Activated naive CD4-positive, alpha-beta T cell treated with anti-CD3 and anti-CD28 coated beads, Interleukin-2, amount 10 ng/mL, durations not matched to agents 7 days and 5 days (primary cell): ENCODE data around the gene SLC25A29.
A peak's percentile ranks its signal among the peaks of the same experiment; 100 is the strongest.

Experiments
- CTCF ChIA-PET: fragments of 350-600 bp; sonication (Branson Sonifier 250); formaldehyde crosslinking; loops from one replicate; lab custom pipeline; 2021; ENCODE audit warnings: antibody characterized with exemption; lab: Charles Lee
- DNase-seq: peaks from one replicate; pipeline ENCODE4 v3.0.0-alpha.2; 2020
- H3K27ac Mint-ChIP-seq: one replicate; pipeline ENCODE4 v1.8.0; 2021; ENCODE audit warnings: mild to moderate bottlenecking, moderate library complexity, mixed read lengths
- H3K27me3 Mint-ChIP-seq: one replicate; pipeline ENCODE4 v1.8.0; 2021; ENCODE audit warnings: mild to moderate bottlenecking, mixed read lengths
- H3K36me3 Mint-ChIP-seq: one replicate; pipeline ENCODE4 v1.8.0; 2021; ENCODE audit warnings: mixed read lengths
- H3K4me1 Mint-ChIP-seq: one replicate; pipeline ENCODE4 v1.8.0; 2021; ENCODE audit warnings: mixed read lengths
- H3K4me3 Mint-ChIP-seq: one replicate; pipeline ENCODE4 v1.8.0; 2021; ENCODE audit warnings: mild to moderate bottlenecking, moderate library complexity, mixed read lengths
- H3K9me3 Mint-ChIP-seq: one replicate; pipeline ENCODE4 v1.8.0; 2021; ENCODE audit warnings: mixed read lengths

The SLC25A29 gene

DNA sequence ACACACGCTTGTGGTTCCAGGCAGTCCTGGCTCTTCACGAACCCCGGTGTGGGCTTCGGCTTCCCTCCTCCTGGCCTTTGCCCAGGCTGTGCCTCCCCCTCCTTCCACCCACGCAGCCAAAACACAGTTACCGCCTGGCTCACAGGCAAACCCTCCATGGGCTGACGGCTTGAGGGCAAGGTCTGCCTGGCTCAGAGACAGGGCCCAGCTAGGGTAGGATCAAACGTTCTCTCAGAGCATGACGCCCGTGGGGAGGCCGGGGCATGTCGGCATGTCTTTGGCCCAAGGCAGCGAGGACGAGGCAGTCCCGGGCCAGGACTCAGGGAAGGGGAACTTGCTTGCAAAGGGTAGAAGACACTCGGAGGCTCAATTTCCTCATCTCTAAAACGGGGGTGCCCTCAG, 19.0 kb upstream of the SLC25A29 start:
- H3K9me3 Mint-ChIP-seq, result no peaks in the 10 kb centered on the region
- no peak overlapping the region for H3K27ac Mint-ChIP-seq
- peaks cover 41% of the 10 kb centered on the region for H3K27me3 Mint-ChIP-seq
- no peak for DNase-seq
- H3K4me3 Mint-ChIP-seq, result no peak overlapping the region
- H3K4me1 Mint-ChIP-seq, result no peaks in the 10 kb centered on the region
- H3K36me3 Mint-ChIP-seq, result no peaks in the 10 kb centered on the region
- CTCF ChIA-PET, result no interaction called here

DNA sequence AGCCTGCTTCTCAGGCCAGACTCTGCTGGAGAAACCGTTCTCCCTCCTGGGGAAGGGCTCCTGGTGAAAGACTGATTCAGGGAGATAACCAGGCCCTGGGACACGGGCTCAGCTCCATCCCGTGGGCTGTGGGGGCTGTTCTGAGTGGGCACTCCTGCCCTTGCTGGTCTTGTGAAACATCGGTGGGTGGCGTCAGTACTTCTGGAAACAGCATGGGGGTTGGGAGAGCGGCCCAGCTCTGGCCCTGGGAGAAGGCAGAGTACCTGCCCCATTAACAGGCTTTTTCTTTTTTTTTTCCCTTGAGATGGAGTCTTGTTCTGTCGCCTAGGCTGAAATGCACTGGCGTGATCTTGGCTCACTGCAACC, 17.7 kb upstream of the SLC25A29 start:
- no peak overlapping the region for H3K27ac Mint-ChIP-seq

DNA sequence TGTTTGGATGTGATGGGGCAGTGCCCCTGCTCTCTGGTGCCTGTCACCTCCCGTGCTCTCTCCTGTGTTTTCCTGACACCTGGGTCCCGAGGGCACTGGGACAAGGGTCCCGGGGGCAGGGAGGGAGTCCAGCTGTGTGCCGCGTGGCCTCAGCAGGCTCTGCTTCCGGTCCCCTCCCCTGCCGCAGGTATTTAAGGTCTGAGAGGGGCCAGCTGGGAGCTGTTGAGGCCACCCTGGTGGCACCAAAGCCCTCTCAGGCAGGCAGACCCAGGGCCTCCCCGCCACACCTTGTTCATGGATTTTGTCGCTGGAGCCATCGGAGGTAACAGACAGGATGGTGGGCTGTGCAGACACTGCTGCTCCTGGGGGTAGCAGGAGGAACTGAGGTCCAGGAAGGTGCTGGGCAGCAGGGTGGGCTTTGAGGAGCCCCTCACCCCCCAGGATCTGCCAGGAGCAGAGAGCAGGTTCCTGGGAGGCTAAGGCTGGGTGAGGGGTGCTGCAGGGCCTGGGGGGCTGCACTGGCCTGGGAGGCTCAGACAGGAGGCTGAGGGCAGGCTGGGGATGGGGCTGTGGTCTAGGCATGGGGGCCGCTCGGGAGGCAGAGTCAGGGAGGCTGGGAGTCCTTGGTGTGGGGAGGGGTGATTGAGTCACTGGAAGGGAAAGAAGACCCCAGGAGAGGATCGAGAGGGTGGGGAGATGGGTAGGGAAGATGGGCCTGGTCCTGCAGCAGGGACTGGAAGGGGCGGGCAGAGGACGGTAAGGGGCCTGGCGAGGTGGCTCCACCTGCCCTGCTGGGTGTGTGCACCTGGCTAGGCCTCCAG, 17.1 kb upstream of the SLC25A29 start, which contains the start of gene SLC25A47:
SLC25A47 (plus strand) TSS at position 219 of the 821 bp plus-strand sequence; CDS start at position 295, 76 bp downstream.
- Mint-ChIP-seq H3K36me3 (no peaks in the 10 kb centered on the region), H3K4me3 (no peak within 1 kb of the TSS), H3K27ac (no peak within 1 kb of the TSS), H3K9me3 (no peaks in the 10 kb centered on the region), H3K27me3 (peaks cover 49% of the 10 kb centered on the region), H3K4me1 (no peaks in the 10 kb centered on the region)
- no peak for DNase-seq
- CTCF ChIA-PET, result no interaction called here

More for the DNA sequence above, 17.7 kb upstream of the SLC25A29 start:
- DNase-seq, result no peak
- Mint-ChIP-seq H3K27me3 (peaks cover 49% of the 10 kb centered on the region), H3K4me1 (no peaks in the 10 kb centered on the region), H3K4me3 (no peak overlapping the region), H3K9me3 (no peaks in the 10 kb centered on the region), H3K36me3 (no peaks in the 10 kb centered on the region)
- CTCF ChIA-PET, result no interaction called here

DNA sequence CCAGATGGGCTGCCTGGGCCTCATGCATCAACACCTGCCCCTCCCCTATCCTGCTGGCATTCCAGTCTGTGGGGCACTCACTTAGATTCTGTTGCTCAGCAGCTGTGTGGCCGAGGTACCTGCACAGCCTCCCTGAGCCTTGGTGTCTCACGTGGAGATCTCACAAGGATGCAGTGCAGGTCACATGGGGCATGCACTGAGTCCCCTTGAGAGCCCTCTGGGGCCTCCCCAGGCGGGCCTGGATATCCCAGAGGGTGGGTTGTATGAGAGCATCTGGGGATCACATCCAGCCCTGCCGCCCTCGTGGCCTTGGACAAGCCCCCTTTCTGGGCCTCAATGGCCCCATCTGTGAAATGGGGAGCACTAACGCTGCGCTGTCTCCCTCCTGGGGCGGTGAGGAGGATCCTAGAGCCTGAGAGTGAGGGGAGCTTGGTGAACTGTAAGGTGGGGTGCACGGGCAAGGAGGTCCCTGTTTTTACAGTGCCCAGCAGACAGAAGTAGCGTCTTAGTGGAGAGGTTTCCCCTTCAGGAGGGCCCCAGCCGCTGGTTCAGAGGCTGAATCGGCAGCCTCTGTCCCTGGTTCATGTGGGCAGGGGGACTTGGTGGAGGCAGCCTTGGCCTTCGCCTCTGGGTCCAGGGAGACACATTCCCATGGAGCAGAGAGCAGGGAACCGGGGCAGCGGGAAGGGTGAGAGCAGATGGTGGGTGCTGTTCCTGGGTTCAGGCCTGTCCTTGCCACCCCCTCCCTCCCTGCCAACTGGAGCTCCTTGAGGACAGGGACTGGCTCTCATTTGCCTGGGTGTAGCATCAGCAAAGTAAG, 16.1 kb upstream of the SLC25A29 start:
- CTCF ChIA-PET, result interaction anchor here (0.9 kb wide), 1 partner anchor 9 kb away, joined by 3 read pairs; no protein-coding TSS in a partner anchor
- no peaks in the 10 kb centered on the region for H3K9me3 Mint-ChIP-seq
- DNase-seq, result no peak
- H3K36me3 Mint-ChIP-seq, result no peaks in the 10 kb centered on the region
- H3K4me1 Mint-ChIP-seq, result peaks cover 5% of the 10 kb centered on the region
- peaks cover 49% of the 10 kb centered on the region for H3K27me3 Mint-ChIP-seq
- no peak overlapping the region for H3K27ac Mint-ChIP-seq
- H3K4me3 Mint-ChIP-seq, result no peak overlapping the region

DNA sequence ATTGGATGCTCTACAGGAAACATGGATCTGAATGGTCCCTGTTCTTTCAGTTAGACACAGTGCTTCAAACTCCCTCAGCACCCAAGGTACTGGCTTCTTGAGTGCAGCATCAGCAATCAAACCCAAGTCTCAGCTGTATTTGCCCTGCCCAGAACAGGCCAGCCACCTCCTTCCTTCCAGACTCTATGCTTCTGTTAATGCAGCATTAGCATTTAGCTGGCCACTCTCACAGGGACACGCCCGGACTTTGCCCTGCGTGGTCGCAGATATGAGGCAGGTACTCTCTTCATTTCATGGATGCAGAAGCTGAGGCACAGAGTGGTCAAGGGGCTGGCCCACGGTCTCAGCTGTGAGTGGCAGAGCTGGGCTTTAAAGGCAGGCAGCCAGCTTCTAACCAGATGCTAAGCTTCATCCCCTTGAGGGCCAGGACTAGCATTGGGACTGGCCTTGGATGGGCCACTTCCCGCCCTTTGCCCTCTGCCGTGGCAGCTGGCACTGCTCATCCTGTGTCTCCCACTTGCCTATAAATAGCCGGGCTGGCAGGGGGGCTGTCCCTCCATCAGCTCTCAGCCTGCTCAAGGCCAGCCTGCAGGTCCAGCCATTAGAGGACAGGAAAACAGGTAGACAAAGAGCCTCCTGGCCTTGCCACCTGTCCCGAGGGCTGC, 15.4 kb upstream of the SLC25A29 start:
- Mint-ChIP-seq H3K4me3 (no peak overlapping the region), H3K27ac (no peak overlapping the region), H3K27me3 (peaks cover 49% of the 10 kb centered on the region), H3K36me3 (no peaks in the 10 kb centered on the region), H3K9me3 (no peaks in the 10 kb centered on the region), H3K4me1 (peaks cover 5% of the 10 kb centered on the region)
- CTCF ChIA-PET, result interaction anchor here (0.9 kb wide), 1 partner anchor 9 kb away, joined by 3 read pairs; no protein-coding TSS in a partner anchor
- no peak for DNase-seq

DNA sequence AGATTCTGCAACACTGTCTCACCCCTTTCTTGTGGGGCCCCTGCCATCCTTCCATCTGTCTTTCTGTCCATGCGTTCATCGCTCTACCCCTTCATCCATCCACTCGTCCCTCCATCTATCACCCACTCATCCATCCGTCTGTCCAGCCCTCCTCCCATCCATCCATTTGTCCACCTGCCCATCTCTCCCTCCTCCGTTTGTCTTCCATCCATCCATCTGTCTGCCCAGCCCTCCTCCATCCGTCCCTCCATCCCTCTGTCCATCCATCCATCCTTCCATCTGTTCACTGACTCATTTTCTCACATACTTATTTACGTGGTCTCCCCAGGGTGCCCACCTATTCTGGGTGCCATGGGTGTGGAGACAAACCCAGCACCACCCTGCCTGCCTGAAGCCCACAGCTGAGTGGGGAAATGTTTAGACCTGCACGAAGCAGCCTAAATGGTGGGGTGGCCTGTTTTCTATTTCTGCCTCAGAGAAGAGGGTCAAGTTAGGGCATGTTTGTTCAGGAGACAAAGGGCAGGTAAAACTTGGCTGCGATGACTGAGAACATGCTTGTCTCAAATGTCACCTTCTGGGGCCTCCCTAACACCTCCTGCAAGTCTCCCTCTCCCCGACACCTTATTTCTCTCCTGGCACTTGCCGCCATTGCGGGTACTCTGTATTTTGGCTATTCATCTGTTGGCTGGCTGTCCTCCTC, 14.1 kb upstream of the SLC25A29 start:
- no peak for DNase-seq
- Mint-ChIP-seq H3K27me3 (peaks cover 38% of the 10 kb centered on the region), H3K36me3 (no peaks in the 10 kb centered on the region), H3K9me3 (no peaks in the 10 kb centered on the region), H3K4me1 (peaks cover 5% of the 10 kb centered on the region), H3K27ac (no peak overlapping the region), H3K4me3 (no peak overlapping the region)
- CTCF ChIA-PET, result no interaction called here

DNA sequence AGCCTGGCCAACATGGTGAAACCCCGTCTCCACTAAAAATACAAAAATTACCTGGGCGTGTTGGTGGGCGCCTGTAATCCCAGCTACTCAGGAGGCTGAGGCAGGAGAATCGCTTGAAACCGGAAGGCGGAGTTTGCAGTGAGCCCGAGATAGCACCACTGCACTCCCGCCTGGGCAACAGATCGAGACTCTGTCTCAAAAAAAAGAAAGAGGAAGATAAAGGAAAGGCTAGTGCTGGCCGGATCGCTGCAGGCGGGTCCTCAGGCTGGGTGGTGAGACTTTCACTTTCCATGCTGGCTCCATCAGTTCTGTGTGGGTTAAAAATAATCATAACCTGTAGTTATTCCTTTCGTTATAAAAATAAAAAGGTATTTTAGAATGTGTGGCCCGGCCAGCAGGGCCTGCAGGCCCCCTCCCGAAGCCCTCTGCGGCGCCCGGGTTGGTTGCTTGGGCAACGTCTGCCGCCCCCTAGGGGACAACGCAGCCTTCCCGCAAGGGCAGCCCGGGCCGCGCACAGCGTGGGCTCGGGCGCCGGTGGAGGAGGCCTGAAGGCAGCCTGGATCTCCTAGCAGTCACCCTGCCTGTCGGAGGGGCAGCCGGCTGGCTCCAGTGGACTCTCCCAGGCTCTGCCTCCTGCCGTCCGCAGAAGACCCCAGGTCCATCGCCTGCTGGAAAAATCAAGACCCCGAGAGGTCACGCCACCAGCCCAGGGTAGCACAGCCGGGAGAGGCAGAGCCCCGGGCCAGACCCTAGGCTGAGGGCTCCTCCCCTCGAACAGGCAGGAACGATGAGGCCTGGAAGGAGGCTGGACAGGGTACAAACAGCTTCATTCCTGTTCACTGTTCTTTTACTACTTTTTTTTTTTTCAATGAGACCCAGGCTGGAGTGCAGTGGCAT, 11.9 kb upstream of the SLC25A29 start:
- no peak overlapping the region for H3K27ac Mint-ChIP-seq
- peak; percentile 76 for DNase-seq

DNA sequence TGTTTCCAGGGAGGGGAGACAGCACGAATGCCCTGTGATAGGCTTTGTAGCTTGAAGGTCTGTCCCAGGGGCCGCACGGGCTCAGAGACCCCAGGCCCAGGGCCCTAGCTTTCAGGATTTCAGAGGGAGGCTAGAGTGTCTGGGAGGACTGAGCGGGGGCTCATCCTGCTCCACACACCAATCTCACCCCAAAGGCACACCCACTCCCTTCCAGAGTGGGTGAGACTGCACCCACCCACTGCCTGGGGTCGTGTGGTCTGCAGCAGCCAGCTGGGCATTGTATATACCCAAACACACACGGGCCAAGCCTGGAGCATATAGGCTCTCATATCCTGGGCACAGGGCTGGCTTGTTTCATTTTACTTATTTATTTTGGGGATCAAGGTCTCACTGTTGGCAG, 11.1 kb upstream of the SLC25A29 start:
- H3K27me3 Mint-ChIP-seq, result peaks cover 54% of the 10 kb centered on the region

More for the DNA sequence above, 11.9 kb upstream of the SLC25A29 start:
- Mint-ChIP-seq H3K4me1 (peaks cover 5% of the 10 kb centered on the region), H3K4me3 (peak overlapping the region; percentile 45), H3K36me3 (no peaks in the 10 kb centered on the region), H3K9me3 (no peaks in the 10 kb centered on the region), H3K27me3 (peaks cover 50% of the 10 kb centered on the region)
- CTCF ChIA-PET, result interaction anchor here (1.1 kb wide), 1 partner anchor 8 kb away, joined by 5 read pairs; no protein-coding TSS in a partner anchor

DNA sequence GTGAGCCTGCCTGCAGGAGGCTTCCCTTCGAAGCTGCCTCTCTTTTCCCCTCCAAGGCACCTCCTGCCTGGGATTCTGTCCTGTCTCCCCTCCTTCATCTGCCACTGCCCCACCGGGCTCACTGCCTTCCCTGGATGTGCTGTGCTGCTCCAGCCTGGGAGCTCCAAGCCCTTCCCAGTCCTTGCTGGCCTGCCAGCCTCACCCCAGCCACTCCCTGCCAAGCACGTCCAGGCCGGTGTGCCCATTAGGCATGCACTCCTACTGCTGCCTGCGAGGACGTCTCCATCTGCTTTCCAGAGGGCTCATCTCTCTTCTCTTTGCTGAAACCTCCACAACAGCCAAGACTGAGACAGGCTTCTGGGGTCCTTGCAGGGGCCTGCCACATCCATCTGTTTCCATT, 8.5 kb upstream of the SLC25A29 start:
- Mint-ChIP-seq H3K4me1 (peaks cover 5% of the 10 kb centered on the region), H3K9me3 (no peaks in the 10 kb centered on the region), H3K4me3 (no peak overlapping the region), H3K27ac (no peak overlapping the region), H3K36me3 (no peaks in the 10 kb centered on the region), H3K27me3 (peaks cover 53% of the 10 kb centered on the region)
- CTCF ChIA-PET, result no interaction called here
- no peak for DNase-seq

More for the DNA sequence above, 11.1 kb upstream of the SLC25A29 start:
- Mint-ChIP-seq H3K4me3 (no peak overlapping the region), H3K4me1 (peaks cover 5% of the 10 kb centered on the region), H3K27ac (no peak overlapping the region), H3K36me3 (no peaks in the 10 kb centered on the region), H3K9me3 (no peaks in the 10 kb centered on the region)
- DNase-seq, result no peak
- CTCF ChIA-PET, result interaction anchor here (0.9 to 1.2 kb wide), 2 partner anchors 9 to 60 kb away, joined by 3 to 4 read pairs; no protein-coding TSS in a partner anchor

DNA sequence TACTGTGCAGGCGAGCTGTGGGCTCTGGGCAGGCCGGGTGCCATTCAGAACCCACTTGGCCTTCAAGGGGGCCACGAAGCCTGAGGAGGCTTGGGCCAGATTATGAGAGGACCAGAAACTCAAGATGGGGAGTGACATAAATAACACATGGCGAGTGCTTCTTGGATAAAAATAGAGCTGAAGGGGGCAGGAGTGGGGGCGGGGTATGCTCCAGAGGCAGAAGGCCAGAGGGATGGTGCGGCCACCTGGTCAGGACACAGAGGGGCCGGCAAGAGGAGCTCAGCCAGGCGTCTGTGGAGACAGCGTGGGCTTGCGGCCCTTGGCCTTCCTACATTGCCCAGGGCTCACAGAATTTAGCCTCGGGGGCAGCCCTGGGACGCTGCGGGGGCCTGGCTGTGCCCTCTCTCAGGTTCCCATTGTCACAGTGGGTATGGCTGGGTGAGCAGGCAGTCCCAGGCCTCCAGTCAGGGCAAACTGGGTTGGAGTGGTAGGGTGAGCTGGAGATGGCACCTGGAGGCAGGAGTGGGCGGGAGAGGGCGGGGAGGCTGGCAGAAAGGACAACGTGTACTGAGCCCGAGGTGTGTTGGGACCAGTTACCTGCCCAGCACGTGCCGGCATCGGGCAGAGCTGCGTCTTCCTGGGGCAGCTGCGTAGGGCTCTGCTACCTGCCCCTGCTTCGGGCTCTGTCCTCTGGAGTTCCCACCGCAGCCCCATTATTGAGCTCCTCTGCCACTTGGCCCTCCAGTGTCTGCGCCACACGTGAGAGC, 7.4 kb upstream of the SLC25A29 start:
- Mint-ChIP-seq H3K27ac (no peak overlapping the region), H3K4me3 (no peak overlapping the region), H3K4me1 (peaks cover 5% of the 10 kb centered on the region), H3K9me3 (no peaks in the 10 kb centered on the region), H3K36me3 (no peaks in the 10 kb centered on the region), H3K27me3 (peaks cover 61% of the 10 kb centered on the region)
- CTCF ChIA-PET, result interaction anchor here (1.1 kb wide), 1 partner anchor 8 kb away, joined by 3 read pairs; no protein-coding TSS in a partner anchor
- DNase-seq, result no peak

DNA sequence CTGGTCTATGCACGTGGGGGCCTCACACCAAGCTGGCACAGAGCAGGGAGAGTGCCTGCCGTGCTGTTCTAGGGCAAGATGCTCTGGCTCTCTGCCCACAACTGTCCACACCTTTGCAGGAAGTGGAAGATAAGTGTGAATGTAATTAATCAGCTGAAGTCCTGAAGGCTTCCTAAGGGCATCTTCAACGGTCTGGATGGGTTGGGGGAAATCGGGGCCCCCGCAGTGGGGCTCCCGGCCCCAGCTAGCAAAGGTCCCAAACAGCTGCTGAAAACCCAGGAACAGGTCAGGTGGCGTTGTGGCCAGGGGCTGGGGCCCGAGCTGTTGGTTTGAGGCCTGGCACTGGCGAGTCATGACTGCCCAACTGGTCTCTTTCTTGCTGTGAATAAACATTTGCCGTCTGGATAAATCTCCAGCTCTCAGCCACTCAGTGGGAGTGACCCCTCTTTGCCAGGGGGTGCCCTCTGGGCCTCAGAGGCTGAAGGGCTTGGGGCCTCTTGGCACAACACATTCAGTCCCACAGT, 6.7 kb upstream of the SLC25A29 start:
- Mint-ChIP-seq H3K4me3 (no peak overlapping the region), H3K36me3 (no peaks in the 10 kb centered on the region), H3K27ac (no peak overlapping the region), H3K4me1 (peaks cover 5% of the 10 kb centered on the region), H3K9me3 (no peaks in the 10 kb centered on the region), H3K27me3 (peaks cover 68% of the 10 kb centered on the region)
- DNase-seq, result no peak
- CTCF ChIA-PET, result interaction anchor here (1.1 kb wide), 1 partner anchor 9 kb away, joined by 3 read pairs; no protein-coding TSS in a partner anchor
